OCI-LY7 (cell line): ENCODE data around the gene PRCC. TPM values are rescaled to one million over a fixed set of nuclear protein-coding genes. Genes with fewer than 3 reads are reported as not detected.

Source experiments
- BruUV-seq: library from RNA; stranded (reverse); fragments of 400-500 nt; replicated peaks from 2 replicates; lab custom pipeline; 2021; lab: Mats Ljungman, UMichigan
- CTCF ChIA-PET: fragments of 300-600 bp; sonication (Branson Sonifier 250); formaldehyde crosslinking; loops from one replicate; lab custom pipeline; 2022; ENCODE audit warnings: antibody characterized with exemption; ENCODE audit not compliant: unreplicated experiment; lab: Charles Lee
- POLR2A ChIA-PET: fragments of 300-600 bp; sonication (Branson Sonifier 250); formaldehyde crosslinking; loops from one replicate; lab custom pipeline; 2022; ENCODE audit warnings: antibody characterized with exemption; lab: Charles Lee
- DNase-seq: peaks from one replicate; pipeline ENCODE4 v3.0.0-alpha.2; 2015; ENCODE audit warnings: low spot score
- H2AFZ ChIP-seq: fragments of 200-600 bp; sonication (generic), shearing (Covaris generic); 2 replicates; pipeline ENCODE4 v1.6.1; 2014; ENCODE audit warnings: mild to moderate bottlenecking, antibody characterized with exemption, low read length, moderate library complexity
- H3K27ac ChIP-seq: fragments of 200-600 bp; sonication (generic); 2 replicates; pipeline ENCODE4 v1.5.1; 2014; ENCODE audit warnings: mixed run types, low read depth, mild to moderate bottlenecking, moderate library complexity, low read length, inconsistent platforms; ENCODE audit not compliant: poor library complexity, severe bottlenecking
- H3K36me3 ChIP-seq: fragments of 200-600 bp; sonication (generic); 2 replicates; pipeline ENCODE4 v1.6.1; 2014; ENCODE audit warnings: mild to moderate bottlenecking, antibody characterized with exemption, low read length, moderate library complexity, mixed read lengths; ENCODE audit not compliant: insufficient read depth
- H3K4me1 ChIP-seq: fragments of 200-600 bp; sonication (generic); 2 replicates; pipeline ENCODE4 v1.5.1; 2014; ENCODE audit warnings: mild to moderate bottlenecking, low read length; ENCODE audit not compliant: insufficient read depth, poor library complexity, severe bottlenecking
- H3K4me2 ChIP-seq: fragments of 200-600 bp; sonication (generic); 2 replicates; pipeline ENCODE4 v1.6.1; 2014; ENCODE audit warnings: mild to moderate bottlenecking, low read length
- H3K4me3 ChIP-seq: fragments of 200-600 bp; sonication (generic); 2 replicates; pipeline ENCODE4 v1.5.1; 2014; ENCODE audit warnings: mild to moderate bottlenecking, low read depth, low read length; ENCODE audit not compliant: poor library complexity, severe bottlenecking
- H3K79me2 ChIP-seq: fragments of 200-600 bp; sonication (generic); 2 replicates; pipeline ENCODE4 v1.6.1; 2016; ENCODE audit warnings: low read depth, mild to moderate bottlenecking, low read length, moderate library complexity, mixed read lengths; ENCODE audit not compliant: insufficient read depth
- H3K9me2 ChIP-seq: fragments of 200-600 bp; sonication (generic); 2 replicates; pipeline ENCODE4 v1.6.1; 2016; ENCODE audit warnings: mild to moderate bottlenecking, low read length, mixed read lengths; ENCODE audit not compliant: insufficient read depth
- H3K9me3 ChIP-seq: fragments of 200-600 bp; sonication (generic); 2 replicates; pipeline ENCODE4 v1.6.1; 2014; ENCODE audit warnings: mild to moderate bottlenecking, mixed run types, low read length, mixed read lengths
- H4K20me1 ChIP-seq: fragments of 200-600 bp; sonication (generic); 2 replicates; pipeline ENCODE4 v1.6.1; 2014; ENCODE audit warnings: mild to moderate bottlenecking, antibody characterized with exemption, low read length, moderate library complexity, mixed read lengths; ENCODE audit not compliant: insufficient read depth
- EZH2phosphoT487 ChIP-seq: fragments of 200-600 bp; sonication (generic); IDR thresholded peaks from 2 replicates; pipeline ENCODE4 v1.6.1; 2018; ENCODE audit warnings: low read depth, borderline replicate concordance, mild to moderate bottlenecking, mixed run types, antibody characterized with exemption, low read length, moderate library complexity, mixed read lengths
- intact Hi-C: fragments of 100-400 bp; cut with micrococcal nuclease; formaldehyde crosslinking; loops from one replicate; pipeline ENCODE4 v1.10.0; 2022; ENCODE audit not compliant: unreplicated experiment
- total RNA-seq, 2 experiments: library from RNA; depleted of rRNA in 1 of 2; stranded (reverse); fragments of >200 nt in 1 of 2; shearing (Covaris generic) in 1 of 2; gene quantifications; 2 replicates each; pipeline ENCODE4 v1.2.3, GENCODE V29; 2014 to 2022
- TF ChIP-seq, protein P1 (sequence below): fragments of 200-600 bp; sonication (generic); conservative IDR thresholded peaks from 2 replicates; pipeline ENCODE4 v1.5.1; 2014; ENCODE audit warnings: mild to moderate bottlenecking, antibody characterized with exemption, low read length, moderate library complexity, mixed read lengths

PRCC gene
- total RNA-seq, 2 experiments from 2014 or later = 54.0 to 82.9 TPM

DNA sequence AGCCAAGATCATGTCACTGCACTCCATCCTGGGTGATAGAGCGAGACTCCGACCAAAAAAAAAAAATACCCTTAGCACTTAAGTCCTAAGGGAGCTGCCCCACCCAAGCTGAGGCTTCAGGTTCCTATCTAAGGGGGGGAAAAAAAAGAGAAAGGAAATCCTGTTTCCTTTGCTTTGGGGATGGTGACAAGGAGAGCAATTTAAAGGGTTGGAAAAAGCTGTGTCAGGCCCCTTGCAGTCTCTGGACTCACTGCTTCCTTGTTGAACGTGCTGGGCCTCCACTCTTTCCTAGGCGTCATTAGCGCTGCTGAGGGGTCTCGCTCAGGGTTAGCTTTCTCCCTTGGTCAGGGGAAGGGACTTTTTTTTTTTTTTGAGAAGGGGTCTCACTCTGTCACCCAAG is 18.1 kb downstream of the PRCC start:
- POLR2A ChIA-PET = interaction anchor here (0.6 to 2.2 kb wide), 2 partner anchors 15 to 33 kb away, joined by 3 to 7 read pairs; no protein-coding TSS in a partner anchor
- Histone ChIP-seq H3K36me3 (peaks cover 91% of the 10 kb centered on the region), H3K9me2 (no peaks in the 10 kb centered on the region), H3K4me2 (no peak overlapping the region), H3K9me3 (no peaks in the 10 kb centered on the region), H3K27ac (no peak overlapping the region), H2AFZ (no peak overlapping the region), H3K4me3 (no peak overlapping the region), H3K4me1 (no peaks in the 10 kb centered on the region), H3K79me2 (peaks cover 18% of the 10 kb centered on the region), H4K20me1 (no peaks in the 10 kb centered on the region)
- TF ChIP-seq, protein P1, sequence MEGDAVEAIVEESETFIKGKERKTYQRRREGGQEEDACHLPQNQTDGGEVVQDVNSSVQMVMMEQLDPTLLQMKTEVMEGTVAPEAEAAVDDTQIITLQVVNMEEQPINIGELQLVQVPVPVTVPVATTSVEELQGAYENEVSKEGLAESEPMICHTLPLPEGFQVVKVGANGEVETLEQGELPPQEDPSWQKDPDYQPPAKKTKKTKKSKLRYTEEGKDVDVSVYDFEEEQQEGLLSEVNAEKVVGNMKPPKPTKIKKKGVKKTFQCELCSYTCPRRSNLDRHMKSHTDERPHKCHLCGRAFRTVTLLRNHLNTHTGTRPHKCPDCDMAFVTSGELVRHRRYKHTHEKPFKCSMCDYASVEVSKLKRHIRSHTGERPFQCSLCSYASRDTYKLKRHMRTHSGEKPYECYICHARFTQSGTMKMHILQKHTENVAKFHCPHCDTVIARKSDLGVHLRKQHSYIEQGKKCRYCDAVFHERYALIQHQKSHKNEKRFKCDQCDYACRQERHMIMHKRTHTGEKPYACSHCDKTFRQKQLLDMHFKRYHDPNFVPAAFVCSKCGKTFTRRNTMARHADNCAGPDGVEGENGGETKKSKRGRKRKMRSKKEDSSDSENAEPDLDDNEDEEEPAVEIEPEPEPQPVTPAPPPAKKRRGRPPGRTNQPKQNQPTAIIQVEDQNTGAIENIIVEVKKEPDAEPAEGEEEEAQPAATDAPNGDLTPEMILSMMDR = no peak
- no peak for TF ChIP-seq EZH2phosphoT487
- intact Hi-C loops = no loop called here
- BruUV-seq = no TSS peak
- no peak for DNase-seq
- CTCF ChIA-PET = no interaction called here

DNA sequence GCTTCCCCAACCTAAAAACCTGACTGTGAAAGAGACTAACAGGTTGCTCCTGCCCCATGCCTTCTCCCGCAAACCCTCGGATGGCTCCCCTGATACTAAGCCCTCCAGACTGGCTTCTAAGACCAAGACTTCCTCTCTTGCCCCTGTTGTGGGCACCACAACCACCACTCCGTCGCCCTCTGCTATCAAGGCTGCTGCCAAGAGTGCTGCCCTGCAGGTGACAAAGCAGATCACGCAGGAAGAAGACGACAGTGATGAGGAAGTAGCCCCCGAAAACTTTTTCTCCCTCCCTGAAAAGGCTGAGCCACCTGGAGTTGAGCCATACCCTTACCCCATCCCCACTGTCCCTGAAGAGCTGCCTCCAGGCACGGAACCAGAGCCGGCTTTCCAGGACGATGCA is 19.3 kb downstream of the PRCC start:
- Histone ChIP-seq H3K9me2 (no peaks in the 10 kb centered on the region), H3K79me2 (peaks cover 6% of the 10 kb centered on the region), H2AFZ (no peak overlapping the region), H3K4me1 (no peaks in the 10 kb centered on the region), H3K4me2 (no peak overlapping the region), H3K4me3 (no peak overlapping the region), H4K20me1 (no peaks in the 10 kb centered on the region), H3K27ac (no peak overlapping the region), H3K36me3 (peaks cover 91% of the 10 kb centered on the region), H3K9me3 (no peaks in the 10 kb centered on the region)
- intact Hi-C loops = no loop called here
- TF ChIP-seq EZH2phosphoT487 = no peak
- TF ChIP-seq, protein P1 = no peak
- ChIA-PET POLR2A (no interaction called here), CTCF (interaction anchor here (0.6 kb wide), 1 partner anchor 61 kb away, joined by 3 read pairs; no protein-coding TSS in a partner anchor)
- DNase-seq = no peak
- no TSS peak for BruUV-seq

DNA sequence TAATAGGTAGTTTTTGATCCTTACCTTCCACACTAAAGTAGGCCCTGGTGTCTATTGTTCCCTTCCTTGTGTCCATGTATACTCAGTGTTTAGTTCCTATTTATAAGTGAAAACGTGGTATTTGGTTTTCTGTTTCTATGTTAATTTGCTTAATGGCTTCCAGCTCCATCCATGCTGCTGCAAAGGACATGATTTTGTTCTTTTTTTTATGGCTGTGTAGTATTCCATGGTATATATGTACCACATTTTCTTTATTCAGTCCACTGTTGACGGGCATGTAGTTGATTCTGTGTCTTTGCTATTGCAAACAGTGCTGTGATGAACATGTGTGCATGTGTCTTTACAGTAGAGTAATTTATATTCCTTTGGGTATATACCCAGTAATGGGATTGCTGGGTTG is 20.8 kb downstream of the PRCC start:
- H3K27ac ChIP-seq = no peak overlapping the region
- no peak for TF ChIP-seq EZH2phosphoT487
- TF ChIP-seq, protein P1 = no peak
- no peak overlapping the region for H3K4me3 ChIP-seq
- peaks cover 91% of the 10 kb centered on the region for H3K36me3 ChIP-seq
- no peak overlapping the region for H3K4me2 ChIP-seq
- H2AFZ ChIP-seq = no peak overlapping the region
- H4K20me1 ChIP-seq = no peaks in the 10 kb centered on the region
- H3K79me2 ChIP-seq = no peaks in the 10 kb centered on the region
- H3K4me1 ChIP-seq = no peaks in the 10 kb centered on the region
- H3K9me2 ChIP-seq = no peaks in the 10 kb centered on the region
- intact Hi-C loops = no loop called here
- no peak for DNase-seq
- ChIA-PET CTCF (no interaction called here), POLR2A (interaction anchor here (0.7 kb wide), 1 partner anchor 50 kb away, joined by 4 read pairs; no protein-coding TSS in a partner anchor)
- no TSS peak for BruUV-seq
- H3K9me3 ChIP-seq = no peaks in the 10 kb centered on the region
